PC-3 (cell line): ENCODE measurements around the gene DLG5. TPM values are rescaled to one million over a fixed set of nuclear protein-coding genes. Genes with fewer than 3 reads are reported as not detected.
A peak's percentile ranks its signal among the peaks of the same experiment; 100 is the strongest.

Source experiments
- ATAC-seq: fragments of 200-7000 bp; cut with Tn5 transposase; 2 replicates; pipeline ENCODE4 v1.9.1; 2020; ENCODE audit warnings: mild to moderate bottlenecking, moderate library complexity
- BruUV-seq: library from RNA; stranded (reverse); fragments of 400-500 nt; replicated peaks from 2 replicates; lab custom pipeline; 2021; lab: Mats Ljungman, UMichigan
- CTCF ChIA-PET: fragments of 300-600 bp; sonication (Branson Sonifier 250); formaldehyde crosslinking; loops from one replicate; lab custom pipeline; 2022; ENCODE audit warnings: antibody characterized with exemption; lab: Charles Lee
- POLR2A ChIA-PET: fragments of 300-600 bp; sonication (Branson Sonifier 250); formaldehyde crosslinking; loops from one replicate; lab custom pipeline; 2022; ENCODE audit warnings: antibody characterized with exemption; ENCODE audit not compliant: unreplicated experiment; lab: Charles Lee
- DNase-seq: peaks from one replicate; pipeline ENCODE4 v3.0.0-alpha.2; 2015
- H2AFZ ChIP-seq: fragments of 300-600 bp; sonication (generic); 2 replicates; pipeline ENCODE4 v1.6.0; 2016; ENCODE audit warnings: antibody characterized with exemption, low read length
- H3F3A ChIP-seq: fragments of 300-600 bp; sonication (generic); one replicate; pipeline ENCODE4 v1.6.0; 2017; ENCODE audit warnings: antibody characterized with exemption, low read length, control low read depth, mild to moderate bottlenecking; ENCODE audit not compliant: unreplicated experiment
- H3K27ac ChIP-seq: fragments of 300-600 bp; sonication (generic); 2 replicates; pipeline ENCODE4 v1.5.1; 2016; ENCODE audit warnings: mild to moderate bottlenecking, low read length
- H3K27me3 ChIP-seq: fragments of 300-600 bp; sonication (generic); 2 replicates; pipeline ENCODE4 v1.6.1; 2016; ENCODE audit warnings: low read length, mixed read lengths
- H3K36me3 ChIP-seq: fragments of 300-600 bp; sonication (generic); 2 replicates; pipeline ENCODE4 v1.6.1; 2016; ENCODE audit warnings: low read depth, mixed run types, low read length, mixed read lengths
- H3K4me1 ChIP-seq: fragments of 300-600 bp; sonication (generic); 2 replicates; pipeline ENCODE4 v1.5.1; 2016; ENCODE audit warnings: low read length; ENCODE audit not compliant: insufficient read depth
- H3K4me2 ChIP-seq: fragments of 300-600 bp; sonication (generic); 2 replicates; pipeline ENCODE4 v1.6.0; 2016; ENCODE audit warnings: low read length
- H3K4me3 ChIP-seq: fragments of 300-600 bp; sonication (generic); 2 replicates; pipeline ENCODE4 v1.5.1; 2016; ENCODE audit warnings: mild to moderate bottlenecking, low read length, mixed read lengths
- H3K79me2 ChIP-seq: fragments of 300-600 bp; sonication (generic); 2 replicates; pipeline ENCODE4 v1.6.1; 2017; ENCODE audit warnings: low read length, mixed read lengths
- H3K9ac ChIP-seq: fragments of 300-600 bp; sonication (generic); 2 replicates; pipeline ENCODE4 v1.6.0; 2016; ENCODE audit warnings: mild to moderate bottlenecking, low read length
- H3K9me2 ChIP-seq: fragments of 300-600 bp; sonication (generic); replicated peaks from 2 replicates; pipeline ENCODE4 v1.6.1; 2016; ENCODE audit warnings: mixed run types, low read length, mixed read lengths
- H3K9me3 ChIP-seq: fragments of 300-600 bp; sonication (generic); 2 replicates; pipeline ENCODE4 v1.6.1; 2016; ENCODE audit warnings: low read length, mixed read lengths
- H4K20me1 ChIP-seq: fragments of 300-600 bp; sonication (generic); 2 replicates; pipeline ENCODE4 v1.6.1; 2016; ENCODE audit warnings: low read length, mixed read lengths
- EZH2 ChIP-seq: fragments of 300-600 bp; sonication (generic); IDR thresholded peaks from one replicate; pipeline ENCODE4 v1.6.1; 2017; ENCODE audit warnings: antibody characterized with exemption, mild to moderate bottlenecking, low read length; ENCODE audit not compliant: unreplicated experiment
- EZH2phosphoT487 ChIP-seq: fragments of 300-600 bp; sonication (generic); IDR thresholded peaks from 2 replicates; pipeline ENCODE4 v1.6.1; 2018; ENCODE audit warnings: mild to moderate bottlenecking, antibody characterized with exemption, low read length, borderline replicate concordance
- intact Hi-C: fragments of 100-400 bp; cut with micrococcal nuclease; formaldehyde crosslinking; loops from 2 replicates; pipeline ENCODE4 v1.9.0; 2023
- total RNA-seq: library from RNA; depleted of rRNA; stranded (reverse); fragments of >200 nt; gene quantifications from 2 replicates; pipeline ENCODE4 v1.2.3, GENCODE V29; 2014
- TF ChIP-seq, protein P1 (sequence below): fragments of 300-600 bp; sonication (generic); conservative IDR thresholded peaks from 2 replicates; pipeline ENCODE4 v1.5.1; 2017; ENCODE audit warnings: antibody characterized with exemption, low read depth, mild to moderate bottlenecking, low read length

The DLG5 gene
- total RNA-seq, 1 experiment from 2014 or later: 118 TPM

DNA sequence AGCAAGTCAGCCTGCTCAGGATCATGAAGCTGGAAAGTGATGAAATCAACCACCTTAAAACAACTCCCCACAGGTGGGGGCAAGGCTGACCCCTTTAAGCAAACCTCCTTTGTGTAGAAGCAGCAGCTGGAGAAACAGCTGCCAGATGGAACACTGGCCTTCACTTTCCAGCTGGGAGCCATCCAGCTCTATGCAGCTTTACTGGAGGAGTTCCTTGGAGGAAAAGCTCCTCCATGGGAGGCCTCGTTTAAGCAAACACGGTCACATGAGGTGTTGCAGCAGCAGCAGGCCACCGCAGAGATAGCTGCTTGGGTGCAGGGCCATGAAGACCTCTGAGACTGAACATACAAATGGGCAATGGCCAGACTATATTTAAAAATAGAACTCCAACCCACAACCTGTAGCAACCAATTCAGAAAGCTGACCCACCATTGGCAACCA, 13.0 kb upstream of the DLG5 start:
- DNase-seq: no peak
- ATAC-seq: no peak
- POLR2A ChIA-PET: no interaction called here
- Histone ChIP-seq H2AFZ (no peak overlapping the region), H3K9me2 (no peaks in the 10 kb centered on the region), H3K4me2 (no peak overlapping the region), H3K27ac (no peak overlapping the region), H3K36me3 (no peaks in the 10 kb centered on the region), H3K27me3 (no peaks in the 10 kb centered on the region), H3K9me3 (no peaks in the 10 kb centered on the region), H3F3A (peaks cover 8% of the 10 kb centered on the region), H3K79me2 (no peaks in the 10 kb centered on the region), H3K4me3 (no peak overlapping the region), H4K20me1 (no peaks in the 10 kb centered on the region), H3K9ac (no peak overlapping the region), H3K4me1 (peaks cover 19% of the 10 kb centered on the region)
- intact Hi-C loops: no loop called here
- CTCF ChIA-PET: no interaction called here
- no TSS peak for BruUV-seq
- no peak for TF ChIP-seq EZH2
- TF ChIP-seq, protein P1, sequence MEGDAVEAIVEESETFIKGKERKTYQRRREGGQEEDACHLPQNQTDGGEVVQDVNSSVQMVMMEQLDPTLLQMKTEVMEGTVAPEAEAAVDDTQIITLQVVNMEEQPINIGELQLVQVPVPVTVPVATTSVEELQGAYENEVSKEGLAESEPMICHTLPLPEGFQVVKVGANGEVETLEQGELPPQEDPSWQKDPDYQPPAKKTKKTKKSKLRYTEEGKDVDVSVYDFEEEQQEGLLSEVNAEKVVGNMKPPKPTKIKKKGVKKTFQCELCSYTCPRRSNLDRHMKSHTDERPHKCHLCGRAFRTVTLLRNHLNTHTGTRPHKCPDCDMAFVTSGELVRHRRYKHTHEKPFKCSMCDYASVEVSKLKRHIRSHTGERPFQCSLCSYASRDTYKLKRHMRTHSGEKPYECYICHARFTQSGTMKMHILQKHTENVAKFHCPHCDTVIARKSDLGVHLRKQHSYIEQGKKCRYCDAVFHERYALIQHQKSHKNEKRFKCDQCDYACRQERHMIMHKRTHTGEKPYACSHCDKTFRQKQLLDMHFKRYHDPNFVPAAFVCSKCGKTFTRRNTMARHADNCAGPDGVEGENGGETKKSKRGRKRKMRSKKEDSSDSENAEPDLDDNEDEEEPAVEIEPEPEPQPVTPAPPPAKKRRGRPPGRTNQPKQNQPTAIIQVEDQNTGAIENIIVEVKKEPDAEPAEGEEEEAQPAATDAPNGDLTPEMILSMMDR: no peak
- no peak for TF ChIP-seq EZH2phosphoT487

DNA sequence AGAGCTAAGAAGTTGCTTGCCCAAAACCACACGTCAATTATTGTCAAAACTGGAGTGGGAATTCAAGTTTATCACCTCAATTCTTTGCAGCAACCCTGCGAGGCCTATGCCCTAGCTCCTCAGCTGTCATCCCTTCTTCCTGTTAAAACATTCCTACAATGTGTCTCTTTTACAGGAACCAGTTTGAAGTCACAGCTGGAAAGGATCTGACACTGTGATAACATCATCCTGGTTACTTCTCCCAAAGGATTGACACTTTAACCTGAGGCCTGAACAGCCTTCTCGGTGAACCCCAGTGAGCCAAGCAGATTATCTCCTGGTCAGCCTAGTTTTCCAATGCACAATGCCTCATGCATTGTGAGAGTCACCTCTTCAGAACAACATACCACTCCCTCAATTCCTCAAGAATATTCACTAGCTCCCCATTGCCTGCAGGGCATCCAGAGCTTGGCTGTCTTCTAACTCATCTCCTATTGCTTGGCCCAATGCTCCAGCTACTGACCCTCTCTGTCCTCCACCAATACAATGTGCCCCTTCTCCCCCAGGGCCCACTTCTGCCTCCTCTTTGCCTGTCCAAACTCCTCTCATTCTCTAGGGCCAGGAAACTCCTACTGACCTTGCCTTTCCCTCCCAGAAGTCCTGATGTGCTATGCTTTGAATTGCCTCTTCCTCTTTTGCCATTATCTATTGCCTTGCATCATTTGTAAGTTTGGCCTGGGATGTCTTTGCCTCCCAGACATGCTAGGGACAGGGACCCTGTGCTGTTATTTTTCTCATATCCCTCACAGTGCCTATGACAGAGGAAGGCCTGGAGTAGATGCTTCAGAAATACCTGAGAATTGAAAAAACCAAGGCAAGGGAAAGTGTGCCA, 10.4 kb upstream of the DLG5 start:
- POLR2A ChIA-PET: interaction anchor here (0.6 kb wide), 1 partner anchor 16 kb away, joined by 8 read pairs; no protein-coding TSS in a partner anchor
- H3K4me1 ChIP-seq: no peaks in the 10 kb centered on the region
- CTCF ChIA-PET: interaction anchor here (0.6 kb wide), 1 partner anchor 47 kb away, joined by 3 read pairs; no protein-coding TSS in a partner anchor
- no peak overlapping the region for H3K4me2 ChIP-seq
- ATAC-seq: no peak
- H4K20me1 ChIP-seq: no peaks in the 10 kb centered on the region
- no peaks in the 10 kb centered on the region for H3K27me3 ChIP-seq
- DNase-seq: peak; percentile 15
- H3F3A ChIP-seq: no peaks in the 10 kb centered on the region
- no peaks in the 10 kb centered on the region for H3K9me3 ChIP-seq
- H3K36me3 ChIP-seq: no peaks in the 10 kb centered on the region
- BruUV-seq: no TSS peak
- no peaks in the 10 kb centered on the region for H3K79me2 ChIP-seq
- H3K9me2 ChIP-seq: no peaks in the 10 kb centered on the region
- no peak overlapping the region for H3K9ac ChIP-seq
- intact Hi-C loops: no loop called here
- H2AFZ ChIP-seq: no peak overlapping the region
- no peak overlapping the region for H3K4me3 ChIP-seq
- H3K27ac ChIP-seq: no peak overlapping the region
- TF ChIP-seq, protein P1: no peak
- TF ChIP-seq EZH2 (no peak), EZH2phosphoT487 (no peak)
